ENCODE measurements around the gene ASB13.

GRCh38 chr10:5656737-5657579 lies 9.4 kb downstream of the ASB13 start:
- TF ChIP-seq CTCF (IDR thresholded peaks at IDR 0.05) (no peak), TCF7L2 (IDR thresholded peaks at IDR 0.05; ENCODE audit: low read depth, low read length) (no peak), POLR2AphosphoS5 (IDR thresholded peaks at IDR 0.05; ENCODE audit: low read depth, low read length) (no peak), REST (IDR thresholded peaks at IDR 0.05; ENCODE audit: insufficient read depth in 1 of 2, low read depth in 2 of 2, low read length in 1 of 2) (no peak)
